ENCODE results near the gene NARF.

GRCh38 chr17:82449883-82450356 is 8.6 kb upstream of the NARF start:
- TF ChIP-seq SRF (IDR thresholded peaks at IDR 0.05; ENCODE audit: low read depth, low read length) = no peak
- no peak for TF ChIP-seq EGR1 (IDR thresholded peaks at IDR 0.05; ENCODE audit: borderline replicate concordance, low read depth, low read length)
- no peak for TF ChIP-seq CTCF (IDR thresholded peaks at IDR 0.05; ENCODE audit: control extremely low read depth in 1 of 3, insufficient read depth in 1 of 3, low read depth in 1 of 3, low read length in 3 of 3)
- TF ChIP-seq POU5F1 (IDR thresholded peaks at IDR 0.05; ENCODE audit: low read depth, low read length) = no peak
